Measurements from ENCODE around the gene KIF16B.

Gene KIF16B

GRCh38 chr20:16428112-16428511, 145.1 kb downstream of the KIF16B start:
- no peak for DNase-seq (ENCODE audit: low read depth)

GRCh38 chr20:16427571-16427970, 145.7 kb downstream of the KIF16B start:
- DNase-seq (ENCODE audit: low read depth): no peak

- DNase-seq (ENCODE audit: low read depth): no peak
Measured at GRCh38 chr20:16424780-16425179, 148.5 kb downstream of the KIF16B start.

- no peak for DNase-seq (ENCODE audit: low read depth)
Measured at GRCh38 chr20:16423311-16424212, 149.7 kb downstream of the KIF16B start.

GRCh38 chr20:16419138-16419715, 154.0 kb downstream of the KIF16B start:
- DNase-seq (ENCODE audit: low read depth): no peak

GRCh38 chr20:16418616-16419015, 154.6 kb downstream of the KIF16B start:
- no peak for DNase-seq (ENCODE audit: low read depth)

- DNase-seq (ENCODE audit: low read depth): no peak
Measured at GRCh38 chr20:16417001-16417400, 156.2 kb downstream of the KIF16B start.

- no peak for DNase-seq (ENCODE audit: low read depth)
Measured at GRCh38 chr20:16415071-16416053, 157.9 kb downstream of the KIF16B start.

- no peak for DNase-seq (ENCODE audit: low read depth)
Measured at GRCh38 chr20:16412906-16413305, 160.3 kb downstream of the KIF16B start.

- DNase-seq (ENCODE audit: low read depth): no peak
Measured at GRCh38 chr20:16411361-16411760, 161.9 kb downstream of the KIF16B start.

- no peak for DNase-seq (ENCODE audit: low read depth)
Measured at GRCh38 chr20:16410626-16411025, 162.6 kb downstream of the KIF16B start.

GRCh38 chr20:16408981-16409380, 164.3 kb downstream of the KIF16B start:
- DNase-seq (ENCODE audit: low read depth): no peak

- DNase-seq (ENCODE audit: low read depth): no peak
Measured at GRCh38 chr20:16407251-16408067, 165.8 kb downstream of the KIF16B start.

GRCh38 chr20:16405254-16405653, 168.0 kb downstream of the KIF16B start:
- DNase-seq (ENCODE audit: low read depth): no peak

- no peak for DNase-seq (ENCODE audit: low read depth)
Measured at GRCh38 chr20:16404640-16405039, 168.6 kb downstream of the KIF16B start.

- no peak for DNase-seq (ENCODE audit: low read depth)
Measured at GRCh38 chr20:16404171-16404570, 169.1 kb downstream of the KIF16B start.

- DNase-seq (ENCODE audit: low read depth): no peak
Measured at GRCh38 chr20:16400234-16400633, 173.0 kb downstream of the KIF16B start.

GRCh38 chr20:16399801-16400200, 173.4 kb downstream of the KIF16B start:
- DNase-seq (ENCODE audit: low read depth): no peak

GRCh38 chr20:16397086-16397485, 176.2 kb downstream of the KIF16B start:
- no peak for DNase-seq (ENCODE audit: low read depth)

GRCh38 chr20:16395366-16395765, 177.9 kb downstream of the KIF16B start:
- no peak for DNase-seq (ENCODE audit: low read depth)

GRCh38 chr20:16394784-16395183, 178.5 kb downstream of the KIF16B start:
- no peak for DNase-seq (ENCODE audit: low read depth)
